Stimulated activated CD8-positive, alpha-beta memory T cell treated with anti-CD3 and anti-CD28 coated beads, Interleukin-12 subunit alpha, Interleukin-12 subunit beta, amount 100 ng/mL, for 24 hours (primary cell): Measurements from ENCODE around the gene EEF1G.
"Not testable (repeated sequence)": the region's sequence is repeated elsewhere in the genome, so short reads cannot be mapped to it uniquely, and the experiment has no call there.

Experiments used
- DNase-seq: peaks from one replicate; pipeline ENCODE4 v3.0.0-alpha.2; 2020; ENCODE audit errors: extremely low read depth

The EEF1G gene

GRCh38 chr11:62573592-62574362 lies at the start of gene EEF1G:
EEF1G (minus strand) TSS chr11:62573891; CDS start chr11:62573842, 49 bp downstream.
- peak; percentile 94 for DNase-seq

DNA sequence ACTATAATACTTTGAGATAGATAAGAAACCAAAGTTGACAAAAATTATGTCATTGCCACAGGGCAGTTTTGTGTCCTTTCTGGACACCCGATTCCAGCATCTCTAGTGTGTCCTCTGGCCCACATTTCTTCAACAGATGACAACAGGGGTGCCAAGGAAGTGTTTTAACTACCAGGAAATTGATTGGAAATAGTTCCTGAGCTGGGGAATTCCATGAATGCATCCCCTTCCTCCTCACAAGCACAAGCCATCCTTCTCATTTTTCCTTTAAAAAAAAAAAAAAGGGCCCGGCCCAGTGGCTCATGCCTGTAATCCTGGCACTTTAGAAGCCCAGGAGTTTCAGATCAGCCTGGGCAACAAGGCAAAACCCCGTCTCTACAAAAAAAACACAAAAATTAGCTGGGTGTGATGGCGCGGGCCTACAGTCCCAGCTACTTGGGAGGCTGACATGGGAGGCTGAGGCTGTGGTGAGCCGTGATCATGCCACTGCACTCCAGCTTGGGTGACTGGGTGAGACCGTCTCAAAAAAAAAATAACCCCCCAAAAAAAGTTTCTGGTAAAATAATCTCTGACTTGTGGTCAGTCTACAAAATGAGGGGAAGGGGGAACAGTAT lies 48.9 kb upstream of the EEF1G start:
- DNase-seq: no peak

- peak; percentile 88 for DNase-seq
Observed at GRCh38 chr11:62621567-62622470, 48.1 kb upstream of the EEF1G start, which contains the start of gene B3GAT3. B3GAT3 (minus strand) TSS chr11:62621986; CDS start chr11:62621947, 39 bp downstream.

- no peak for DNase-seq
Observed at GRCh38 chr11:62621027-62621566, 47.4 kb upstream of the EEF1G start.

GRCh38 chr11:62616957-62617356 lies 43.3 kb upstream of the EEF1G start:
- DNase-seq: not testable (repeated sequence)

- no peak for DNase-seq
Observed at GRCh38 chr11:62615521-62615920, 41.8 kb upstream of the EEF1G start.

DNA sequence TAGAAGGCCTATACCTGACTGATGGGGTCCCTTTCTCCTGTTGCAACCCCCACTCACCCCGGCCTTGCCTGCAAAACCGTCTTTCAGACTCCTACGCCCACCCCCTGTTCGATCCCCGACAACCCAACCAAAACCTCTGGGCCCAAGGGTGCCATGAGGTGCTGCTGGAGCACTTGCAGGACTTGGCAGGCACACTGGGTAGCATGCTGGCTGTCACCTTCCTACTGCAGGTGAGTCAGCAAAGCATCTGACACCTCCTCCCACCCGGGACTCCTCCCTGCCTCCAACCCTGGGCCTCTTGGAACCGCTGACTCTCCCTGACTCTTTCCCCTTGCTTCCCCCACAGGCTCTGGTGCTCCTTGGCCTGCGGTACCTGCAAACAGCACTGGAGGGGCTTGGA lies 40.6 kb upstream of the EEF1G start:
- DNase-seq: no peak

DNA sequence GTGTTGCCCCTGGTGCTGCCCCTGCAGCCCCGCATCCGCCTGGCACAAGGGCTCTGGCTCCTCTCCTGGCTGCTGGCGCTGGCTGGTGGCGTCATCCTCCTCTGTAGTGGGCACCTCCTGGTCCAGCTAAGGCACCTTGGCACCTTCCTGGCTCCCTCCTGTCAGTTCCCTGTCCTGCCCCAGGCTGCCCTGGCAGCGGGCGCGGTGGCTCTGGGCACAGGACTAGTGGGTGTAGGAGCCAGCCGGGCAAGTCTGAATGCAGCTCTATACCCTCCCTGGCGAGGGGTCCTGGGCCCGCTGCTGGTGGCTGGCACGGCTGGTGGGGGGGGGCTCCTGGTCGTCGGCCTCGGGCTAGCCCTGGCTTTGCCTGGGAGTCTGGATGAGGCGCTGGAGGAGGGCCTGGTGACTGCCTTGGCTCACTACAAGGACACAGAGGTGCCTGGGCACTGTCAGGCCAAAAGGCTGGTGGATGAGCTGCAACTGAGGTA lies 39.6 kb upstream of the EEF1G start:
- DNase-seq: no peak

DNA sequence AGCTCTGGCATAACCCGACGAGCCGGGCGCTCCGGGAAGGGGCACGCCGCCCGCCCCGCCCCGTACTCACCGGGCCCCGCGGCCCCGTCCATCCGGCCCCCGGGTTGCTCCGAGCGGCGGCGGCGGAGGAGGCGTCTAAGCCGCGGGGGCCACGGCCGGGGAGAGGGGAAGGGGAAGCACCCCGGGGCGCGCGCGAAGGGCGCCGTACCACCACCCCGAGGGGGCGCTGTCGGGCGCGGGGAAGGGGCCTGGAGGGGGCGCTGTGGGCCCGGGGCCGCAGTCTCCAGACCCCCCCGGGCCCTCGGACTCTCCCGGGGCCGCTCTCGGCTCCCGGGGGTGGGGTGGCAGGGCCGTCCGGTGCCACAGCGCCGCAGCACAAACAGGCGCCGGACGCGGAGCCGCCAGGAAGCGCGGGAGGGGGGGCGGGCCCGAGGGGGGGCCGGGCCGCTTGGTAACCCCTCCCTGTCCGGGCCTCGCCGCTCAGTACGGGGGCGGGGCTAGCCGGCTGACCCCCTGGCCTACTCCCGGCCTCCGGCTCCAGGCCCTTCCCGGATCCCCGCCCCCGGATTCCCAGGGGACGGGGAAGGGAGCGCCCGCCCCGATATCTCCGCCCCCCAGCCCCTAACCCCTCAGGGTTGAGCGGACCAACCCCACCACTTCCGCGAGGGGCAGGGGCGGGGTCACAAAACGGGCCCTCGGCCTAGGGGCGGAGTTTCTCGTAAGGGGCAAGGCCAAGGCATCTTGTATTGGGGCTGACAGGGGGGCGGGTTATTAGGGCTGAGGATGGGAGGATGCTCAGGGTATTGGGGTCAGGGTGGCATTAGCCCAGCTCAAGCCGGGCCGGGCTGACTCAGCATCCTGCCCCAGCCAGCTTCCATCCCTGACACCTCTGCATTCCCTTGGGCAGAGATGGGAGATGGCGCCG lies 38.9 kb upstream of the EEF1G start, which contains the start of the genes EML3 and ROM1:
Gene EML3 (minus strand): TSS at position 410 of the 925 bp plus-strand sequence. CDS start 318 bp downstream, at position 92.
Gene ROM1 (plus strand): TSS at position 892 of the 925 bp plus-strand sequence. CDS start 25 bp downstream, at position 917.
- peak; percentile 65 for DNase-seq

DNA sequence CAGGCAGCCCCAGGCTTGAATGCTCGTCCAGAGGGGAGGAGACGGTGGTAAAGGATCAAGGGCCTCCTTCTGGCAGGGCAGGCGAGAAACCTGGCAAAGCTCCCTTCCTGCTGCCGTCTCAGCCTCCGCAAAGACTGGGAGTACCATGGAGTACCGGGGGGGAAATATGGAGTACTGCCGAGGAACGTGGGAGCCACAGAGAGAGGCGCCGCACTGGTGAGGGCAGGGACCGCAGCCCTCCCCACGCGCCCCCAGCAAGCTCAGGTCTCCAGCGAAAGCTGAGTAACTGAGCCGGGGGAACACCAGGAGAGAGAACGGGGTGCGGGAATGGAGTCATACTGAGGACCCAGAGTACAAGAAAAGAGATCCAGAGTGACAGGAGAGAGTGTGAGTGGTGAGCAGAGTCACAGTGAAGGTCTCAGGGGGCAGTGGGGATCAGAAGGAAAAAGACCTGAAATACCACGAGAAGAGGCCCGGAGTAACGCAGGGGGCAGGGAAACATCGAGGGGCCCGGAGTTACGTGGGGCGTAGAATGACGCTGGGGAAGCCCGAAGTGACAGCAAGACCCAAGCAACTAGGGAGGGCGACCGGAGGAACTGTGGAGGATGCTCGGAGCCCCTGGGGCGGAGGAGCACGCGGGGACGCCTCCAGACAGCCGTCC lies 38.1 kb upstream of the EEF1G start:
- no peak for DNase-seq

DNA sequence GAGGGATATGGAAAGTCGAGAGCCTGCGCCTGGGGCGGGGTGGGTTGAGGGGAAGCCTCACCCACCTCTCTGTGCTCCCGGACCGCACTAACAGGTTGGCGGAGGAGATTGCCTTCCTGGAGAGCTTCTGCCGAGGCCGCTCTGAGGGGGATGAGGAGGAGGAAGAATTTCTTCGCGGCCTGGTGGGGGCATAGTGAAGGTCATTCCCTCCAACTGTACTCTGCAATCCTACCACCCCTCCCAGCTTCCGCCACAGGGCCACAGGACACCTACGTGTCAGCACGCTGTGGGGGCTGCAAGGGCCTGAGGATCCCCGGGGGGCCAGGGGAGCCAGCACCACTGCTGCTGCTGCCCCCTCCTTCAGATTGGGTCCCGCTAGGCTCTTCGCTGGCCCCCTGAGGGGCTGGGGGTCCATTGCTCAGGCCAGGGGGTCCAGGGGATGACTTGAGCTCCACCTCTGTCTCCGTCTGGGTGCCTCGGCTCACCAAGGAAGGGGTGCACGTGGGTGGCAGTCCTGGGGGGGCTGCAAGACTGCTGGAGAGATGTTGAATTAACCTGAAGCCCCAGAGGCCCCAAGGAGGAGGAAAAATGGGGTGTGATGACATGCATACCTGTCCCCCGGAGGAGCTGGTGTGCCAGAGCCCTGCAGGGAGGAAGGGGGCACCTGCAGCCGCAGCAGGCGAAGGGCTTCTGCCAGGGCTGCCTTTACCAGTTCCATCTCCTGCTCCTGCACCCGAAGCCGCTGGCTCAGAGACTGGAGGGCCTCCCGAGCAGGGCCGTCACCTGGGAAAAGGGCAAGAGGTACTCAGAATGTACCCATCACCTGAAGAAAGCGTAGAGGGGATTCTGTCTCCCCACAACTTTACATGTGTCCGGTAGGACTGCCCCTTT lies 37.4 kb upstream of the EEF1G start:
- no peak for DNase-seq

DNA sequence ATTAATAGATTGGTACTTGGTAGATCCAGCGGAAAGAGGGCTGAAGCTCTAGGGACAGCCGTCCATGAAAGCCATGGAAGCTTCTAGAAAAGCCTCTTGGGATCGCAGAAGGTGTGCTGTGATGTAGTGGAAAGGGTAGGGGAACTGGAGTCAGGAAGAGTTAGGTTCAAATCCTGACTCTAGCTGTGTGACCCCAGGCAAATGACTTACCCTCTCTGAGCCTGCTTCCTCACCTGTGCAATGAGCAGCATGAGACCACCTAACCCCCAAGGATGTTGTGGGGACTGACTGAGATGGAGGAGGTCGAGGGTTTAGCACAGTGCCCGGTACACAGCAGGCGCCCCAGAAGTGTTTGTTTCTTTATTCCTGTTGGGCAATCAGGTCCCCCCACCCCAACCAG lies 36.7 kb upstream of the EEF1G start:
- no peak for DNase-seq

DNA sequence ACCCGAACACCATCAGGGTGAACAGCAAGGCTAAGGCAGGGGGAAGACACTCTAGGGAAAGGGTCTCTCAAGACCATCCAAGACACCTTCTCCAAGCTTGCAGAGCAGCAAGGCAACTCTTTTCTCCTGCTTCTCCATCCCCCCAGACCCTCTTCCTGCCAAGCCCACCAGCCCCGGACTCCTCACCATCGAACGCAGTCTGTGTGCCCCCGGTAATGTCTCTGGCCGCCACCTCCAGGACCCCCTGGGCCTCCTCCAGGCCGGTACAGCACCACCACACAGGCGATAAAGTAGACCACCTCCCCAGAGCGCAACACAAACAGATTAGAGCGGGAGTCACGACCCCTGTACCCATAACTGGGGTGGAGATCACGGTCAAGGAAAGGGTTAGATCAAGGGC lies 35.1 kb upstream of the EEF1G start:
- DNase-seq: no peak

DNA sequence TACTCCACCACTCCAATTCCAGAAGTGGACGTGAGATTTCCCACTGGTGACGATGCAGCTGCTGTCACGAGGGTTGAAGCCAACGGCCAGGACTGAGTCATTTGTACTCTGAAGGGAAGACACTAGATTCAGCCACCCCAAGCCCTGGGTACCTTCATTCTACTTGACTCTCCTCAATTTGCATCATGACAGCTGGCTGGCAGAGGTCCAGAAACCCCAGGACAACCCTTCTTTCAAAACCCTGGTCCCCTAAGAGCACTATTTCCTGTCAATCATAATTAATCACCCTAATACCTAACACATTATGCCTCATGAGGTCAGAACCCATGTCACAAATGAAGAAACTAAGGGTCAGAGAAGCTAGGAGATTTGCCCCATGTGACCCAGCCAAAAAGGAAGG lies 34.0 kb upstream of the EEF1G start:
- DNase-seq: no peak

- DNase-seq: no peak
Observed at GRCh38 chr11:62605902-62606301, 32.2 kb upstream of the EEF1G start.

GRCh38 chr11:62605467-62605866 lies 31.8 kb upstream of the EEF1G start:
- no peak for DNase-seq

GRCh38 chr11:62604460-62605120 lies 30.9 kb upstream of the EEF1G start:
- DNase-seq: no peak

DNA sequence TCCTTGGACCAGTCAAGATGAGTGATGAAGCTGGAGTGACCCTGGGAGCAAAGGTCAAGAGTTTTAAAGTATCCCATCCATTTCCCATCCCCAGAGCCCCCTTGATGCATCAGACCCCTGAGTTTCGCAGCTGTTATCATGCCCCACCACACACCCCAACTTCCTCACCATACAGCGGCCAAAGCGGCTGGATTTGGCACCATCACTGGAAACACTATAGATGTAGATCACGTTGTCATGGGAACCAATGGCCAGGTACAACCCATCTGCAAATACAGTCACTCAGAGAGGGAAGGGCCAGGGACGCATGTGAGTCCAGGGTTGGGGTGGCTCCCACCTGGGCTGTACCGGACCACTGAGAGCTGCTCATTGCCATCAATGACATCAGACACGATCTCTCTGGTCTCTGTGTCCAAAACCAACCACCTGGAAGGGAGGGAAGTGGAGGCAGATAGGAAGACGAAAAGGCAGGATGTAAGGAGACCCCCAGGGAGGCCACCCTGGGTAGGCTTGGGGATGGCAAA lies 30.1 kb upstream of the EEF1G start:
- DNase-seq: no peak
